HCT116 (cell line): Measurements from ENCODE around the gene FLNA. TPM values are rescaled to one million over a fixed set of nuclear protein-coding genes. Genes with fewer than 3 reads are reported as not detected.

Source experiments
- ATAC-seq: fragments of 200-7000 bp; cut with Tn5 transposase; 2 replicates; pipeline ENCODE4 v1.9.1; 2020; ENCODE audit warnings: mild to moderate bottlenecking, moderate library complexity
- BruUV-seq: library from RNA; stranded (reverse); fragments of 400-500 nt; replicated peaks from 2 replicates; lab custom pipeline; 2021; lab: Mats Ljungman, UMichigan
- CTCF ChIA-PET: fragments of 300-600 bp; sonication (Branson Sonifier 250); formaldehyde crosslinking; loops from one replicate; lab custom pipeline; 2021; ENCODE audit warnings: antibody characterized with exemption; lab: Charles Lee
- POLR2A ChIA-PET: fragments of 300-600, 350-600 bp; sonication (Branson Sonifier 250); formaldehyde crosslinking; loops from one replicate; lab custom pipeline; 2021; ENCODE audit warnings: antibody characterized with exemption; lab: Charles Lee
- RAD21 ChIA-PET, 2 experiments: fragments of 300-600 bp; sonication (Branson Sonifier 250); formaldehyde crosslinking; loops; one replicate each; lab custom pipeline; 2023; ENCODE audit warnings: low total read pairs in 2 of 2; ENCODE audit not compliant: uncharacterized antibody in 2 of 2, unreplicated experiment in 2 of 2, low non-redundant PET in 1 of 2; lab: Charles Lee
- DNase-seq: peaks from one replicate; pipeline ENCODE4 v3.0.0-alpha.2; 2010; ENCODE audit warnings: low read depth, low spot score
- H2AFZ ChIP-seq: fragments of 200-600 bp; shearing (Covaris generic), sonication (generic); 2 replicates; pipeline ENCODE4 v1.6.1; 2017; ENCODE audit warnings: low read depth, mixed run types, mixed read lengths, antibody characterized with exemption, low read length; ENCODE audit not compliant: poor library complexity, severe bottlenecking
- H3K27ac ChIP-seq: 2 replicates; pipeline ENCODE4 v1.5.1; 2012; ENCODE audit warnings: low read depth, low read length
- H3K27me3 ChIP-seq: fragments of 200-600 bp; sonication (generic); 2 replicates; pipeline ENCODE4 v1.6.1; 2016; ENCODE audit warnings: mixed run types, low read length, mixed read lengths; ENCODE audit not compliant: insufficient read depth
- H3K36me3 ChIP-seq, 2 experiments: fragments of 200-500 bp in 1 of 2; fragments of 200-600 bp in 1 of 2; sonication (Bioruptor generic) in 1 of 2; sonication (generic) in 1 of 2; 2 replicates each; pipeline versions ENCODE4 v1.5.1 to v1.6.1; 2014 to 2016; ENCODE audit warnings: low read length in 2 of 2, inconsistent platforms in 1 of 2, mixed read lengths in 1 of 2, mixed run types in 1 of 2; ENCODE audit not compliant: insufficient read depth in 2 of 2, control insufficient read depth in 1 of 2
- H3K4me1 ChIP-seq, 2 experiments: fragments of 200-600 bp in 1 of 2; sonication (generic) in 1 of 2; 2 replicates each; pipeline versions ENCODE4 v1.5.1 to v1.6.1; 2012 to 2017; ENCODE audit warnings: low read length in 2 of 2, inconsistent platforms in 1 of 2, mild to moderate bottlenecking in 1 of 2, mixed read lengths in 1 of 2, mixed run types in 1 of 2, moderate library complexity in 1 of 2; ENCODE audit not compliant: insufficient read depth in 2 of 2, control insufficient read depth in 1 of 2
- H3K4me2 ChIP-seq: fragments of 200-600 bp; sonication (generic); 2 replicates; pipeline ENCODE4 v1.6.1; 2017; ENCODE audit warnings: mixed run types, low read length, mixed read lengths
- H3K4me3 ChIP-seq, 2 experiments: fragments of 200-600 bp in 1 of 2; sonication (generic) in 1 of 2; replicated peaks in 1 of 2; 2 replicates each; pipeline ENCODE4 v1.5.1; 2011 to 2016; ENCODE audit warnings: low read length in 2 of 2, control low read depth in 1 of 2, low read depth in 1 of 2, mild to moderate bottlenecking in 1 of 2, mixed read lengths in 1 of 2, mixed run types in 1 of 2
- H3K79me2 ChIP-seq: fragments of 200-600 bp; sonication (generic); 2 replicates; pipeline ENCODE4 v1.6.1; 2017; ENCODE audit warnings: mild to moderate bottlenecking, mixed run types, low read length, moderate library complexity, mixed read lengths; ENCODE audit not compliant: insufficient read depth
- H3K9ac ChIP-seq: fragments of 200-600 bp; sonication (generic); 2 replicates; pipeline ENCODE4 v1.6.1; 2016; ENCODE audit warnings: low read length, mixed read lengths
- H3K9me2 ChIP-seq: fragments of 200-600 bp; sonication (generic), shearing (Covaris generic); 2 replicates; pipeline ENCODE4 v1.6.1; 2017; ENCODE audit warnings: mixed run types, mild to moderate bottlenecking, moderate library complexity; ENCODE audit not compliant: insufficient read depth
- H3K9me3 ChIP-seq, 2 experiments: fragments of 200-500 bp in 1 of 2; fragments of 200-600 bp in 1 of 2; sonication (Bioruptor generic) in 1 of 2; sonication (generic) in 1 of 2; 2 replicates each; pipeline ENCODE4 v1.6.1; 2014 to 2017; ENCODE audit warnings: low read length in 2 of 2, mixed read lengths in 2 of 2, inconsistent platforms in 1 of 2, low read depth in 1 of 2, mild to moderate bottlenecking in 1 of 2, mixed run types in 1 of 2, moderate library complexity in 1 of 2; ENCODE audit not compliant: control insufficient read depth in 1 of 2, insufficient read depth in 1 of 2
- H4K20me1 ChIP-seq: fragments of 200-600 bp; sonication (generic), shearing (Covaris generic); 2 replicates; pipeline ENCODE4 v1.6.1; 2017; ENCODE audit warnings: mixed run types, mild to moderate bottlenecking, moderate library complexity; ENCODE audit not compliant: insufficient read depth
- ATF3 ChIP-seq: IDR thresholded peaks from 2 replicates; pipeline ENCODE4 v1.6.1; 2012
- EGR1 ChIP-seq: IDR thresholded peaks from 2 replicates; pipeline ENCODE4 v1.6.1; 2012; ENCODE audit warnings: low read depth
- ELF1 ChIP-seq: IDR thresholded peaks from 2 replicates; pipeline ENCODE4 v1.6.1; 2012; ENCODE audit warnings: low read depth, borderline replicate concordance
- EZH2 ChIP-seq: fragments of 200-600 bp; sonication (generic); IDR thresholded peaks from 2 replicates; pipeline ENCODE4 v1.6.1; 2017; ENCODE audit warnings: antibody characterized with exemption, mixed run types
- FOSL1 ChIP-seq: IDR thresholded peaks from 2 replicates; pipeline ENCODE4 v1.6.1; 2012; ENCODE audit warnings: low read depth
- JUND ChIP-seq: IDR thresholded peaks from 2 replicates; pipeline ENCODE4 v1.6.1; 2012
- POLR2A ChIP-seq: IDR thresholded peaks from 2 replicates; pipeline ENCODE4 v1.7.0; 2011; ENCODE audit warnings: borderline replicate concordance; ENCODE audit not compliant: insufficient read depth, insufficient read length; ENCODE audit errors: extremely low read depth
- RAD21 ChIP-seq: IDR thresholded peaks from 2 replicates; pipeline ENCODE4 v1.6.1; 2012; ENCODE audit warnings: low read depth, mild to moderate bottlenecking
- REST ChIP-seq: IDR thresholded peaks from 2 replicates; pipeline ENCODE4 v1.6.1; 2012; ENCODE audit warnings: low read depth
- SIN3A ChIP-seq: IDR thresholded peaks from 2 replicates; pipeline ENCODE4 v1.6.1; 2012; ENCODE audit warnings: low read depth
- SP1 ChIP-seq: IDR thresholded peaks from 2 replicates; pipeline ENCODE4 v1.6.1; 2012; ENCODE audit warnings: low read depth
- TCF7L2 ChIP-seq: IDR thresholded peaks from 2 replicates; pipeline ENCODE4 v1.7.0; 2011; ENCODE audit warnings: borderline replicate concordance, inconsistent platforms; ENCODE audit not compliant: insufficient read depth, insufficient read length; ENCODE audit errors: extremely low read depth
- ZBTB33 ChIP-seq: IDR thresholded peaks from 2 replicates; pipeline ENCODE4 v1.6.1; 2011; ENCODE audit warnings: mild to moderate bottlenecking, low read length, moderate library complexity; ENCODE audit not compliant: insufficient replicate concordance; ENCODE audit errors: extremely low read depth
- ZNF274 ChIP-seq: fragments of 200-500 bp; sonication (Bioruptor generic); IDR thresholded peaks from 2 replicates; pipeline ENCODE4 v1.6.1; 2014; ENCODE audit warnings: mild to moderate bottlenecking, low read depth, low read length, inconsistent platforms
- intact Hi-C: fragments of 100-400 bp; cut with micrococcal nuclease; formaldehyde crosslinking; loops from 2 replicates; pipeline ENCODE4 v1.10.0; 2022
- total RNA-seq: library from RNA; stranded (reverse); gene quantifications from one replicate; pipeline ENCODE4 v1.2.1, GENCODE V29; 2021; ENCODE audit not compliant: unreplicated experiment
- TF ChIP-seq, protein P1 (sequence below): IDR thresholded peaks from 2 replicates; pipeline ENCODE4 v1.6.1; 2012

Gene FLNA
- total RNA-seq, 1 experiment from 2014 or later, result 546 TPM

DNA sequence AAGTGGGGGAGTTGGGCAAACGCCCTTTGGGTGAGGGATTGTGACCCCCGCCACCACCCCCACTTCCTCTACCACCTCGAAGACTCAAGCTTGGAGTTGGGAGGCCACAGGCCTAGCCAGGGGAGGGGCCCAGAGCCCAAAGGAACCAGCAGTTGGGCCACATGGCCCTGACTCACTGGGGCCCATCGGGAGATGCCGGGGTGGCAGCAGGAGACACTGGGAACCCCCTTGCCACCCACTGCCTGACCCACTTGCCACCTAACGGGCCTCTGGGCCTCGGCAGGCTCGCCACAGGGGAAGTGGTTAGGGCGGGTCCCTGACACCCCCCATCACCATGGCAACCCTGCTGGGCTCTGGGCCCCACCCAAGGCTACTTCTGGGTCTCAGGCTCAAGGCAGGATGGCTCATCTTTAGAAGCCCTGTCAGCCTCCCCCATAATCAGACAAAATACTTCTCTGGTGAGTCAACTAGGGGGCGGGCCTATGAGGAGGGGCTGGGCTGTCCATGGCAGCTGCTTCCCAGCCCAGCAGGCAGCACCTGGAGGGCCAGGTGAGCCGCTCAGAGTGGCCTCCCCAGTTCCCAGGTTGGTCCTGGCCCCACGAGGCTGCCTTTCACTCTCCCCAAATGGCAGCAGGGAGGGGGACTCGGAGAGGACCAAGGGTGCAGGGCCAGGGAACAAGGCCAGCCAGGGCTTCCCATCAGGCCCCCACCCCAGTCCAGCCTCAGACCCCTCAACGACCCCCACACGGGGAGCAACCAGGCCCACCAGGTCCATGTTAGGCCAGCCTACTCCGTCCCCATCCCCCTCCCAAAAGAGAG, 5.6 kb downstream of the FLNA start (continued):
- no peak for TF ChIP-seq POLR2A

DNA sequence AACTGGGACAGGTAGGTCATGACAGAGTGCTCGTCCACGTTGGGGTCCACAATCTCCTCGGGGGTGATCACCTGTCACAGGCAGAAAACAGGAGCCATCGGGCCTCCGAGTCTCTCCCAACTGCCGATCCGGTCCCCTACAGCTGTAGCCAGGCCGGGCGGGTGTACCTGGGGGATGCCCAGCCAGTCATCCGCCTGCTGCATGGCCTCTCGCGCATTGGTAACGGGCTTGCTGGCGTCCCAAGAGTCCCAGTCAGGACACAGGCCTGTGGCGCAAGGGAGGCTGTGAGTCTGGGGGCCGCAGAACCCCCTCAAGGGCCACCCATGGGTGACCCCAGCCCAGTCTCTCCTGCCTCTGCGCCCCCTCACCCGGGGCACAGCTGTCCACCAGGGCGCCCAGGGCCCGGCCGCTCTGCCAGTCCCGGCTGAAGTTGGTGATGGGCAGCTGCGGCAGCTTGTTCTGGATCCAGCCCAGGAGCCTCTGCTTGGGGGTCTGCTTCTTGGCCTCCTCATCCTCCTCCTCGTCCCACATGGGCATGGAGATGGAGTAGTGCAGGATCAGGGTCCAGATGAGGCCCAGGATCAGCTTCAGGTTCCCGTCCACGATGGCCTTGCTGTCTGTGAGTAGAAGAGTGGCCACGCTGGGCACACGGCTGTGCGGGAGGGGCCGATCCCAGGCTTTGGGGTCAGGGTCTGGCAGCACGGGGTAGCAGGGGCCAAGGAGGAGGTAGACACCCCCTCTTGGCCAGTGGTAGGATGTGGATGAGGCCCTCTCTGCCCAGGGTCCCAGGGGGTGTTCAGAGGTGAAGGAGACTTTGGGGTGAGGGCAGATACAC, 6.7 kb downstream of the FLNA start:
- RAD21 ChIA-PET, result no interaction called here
- H3K4me3 ChIP-seq, result no peak overlapping the region
- CTCF ChIA-PET, result no interaction called here
- DNase-seq (no peak), ATAC-seq (no peak)
- no TSS peak for BruUV-seq
- H4K20me1 ChIP-seq, result 0 out of 2 replicates have a peak, but pooled peaks cover 2% of the 10 kb centered on the region
- peak overlapping the region; percentile 77; the same call in 1 of the 2 replicates for H3K9ac ChIP-seq
- peak overlapping the region; percentile 82 for H3K27ac ChIP-seq
- no peaks in the 10 kb centered on the region for H3K9me3 ChIP-seq
- POLR2A ChIA-PET, result no interaction called here
- intact Hi-C loops, result no loop called here
- H3K79me2 ChIP-seq, result peaks cover 78% of the 10 kb centered on the region
- H3K4me1 ChIP-seq, result peaks cover 9 to 29% of the 10 kb centered on the region in 2 experiments
- no peaks in the 10 kb centered on the region for H3K27me3 ChIP-seq
- H2AFZ ChIP-seq, result no peak overlapping the region
- H3K9me2 ChIP-seq, result no peaks in the 10 kb centered on the region
- no peak for TF ChIP-seq ZNF274
- TF ChIP-seq JUND, result no peak
- TF ChIP-seq POLR2A, result no peak
- no peak for TF ChIP-seq SIN3A
- no peak for TF ChIP-seq FOSL1
- TF ChIP-seq SP1, result no peak
- TF ChIP-seq, protein P1, sequence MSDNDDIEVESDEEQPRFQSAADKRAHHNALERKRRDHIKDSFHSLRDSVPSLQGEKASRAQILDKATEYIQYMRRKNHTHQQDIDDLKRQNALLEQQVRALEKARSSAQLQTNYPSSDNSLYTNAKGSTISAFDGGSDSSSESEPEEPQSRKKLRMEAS, result no peak
- TF ChIP-seq ZBTB33, result no peak
- no peak for TF ChIP-seq ATF3
- TF ChIP-seq REST, result no peak
- no peak for TF ChIP-seq EGR1
- no peak for TF ChIP-seq RAD21
- TF ChIP-seq TCF7L2, result no peak
- no peak for TF ChIP-seq ELF1
- TF ChIP-seq EZH2, result no peak
- peaks cover 9 to 24% of the 10 kb centered on the region in 2 experiments; a peak in 3 of 4 replicates for H3K36me3 ChIP-seq
- H3K4me2 ChIP-seq, result peak overlapping the region; percentile 94; the same call in 1 of the 2 replicates
